ENCODE data around the gene ZBTB4.

The ZBTB4 gene

GRCh38 chr17:7460850-7461660 is 18.4 kb downstream of the ZBTB4 start:
- H3K27me3 ChIP-seq (ENCODE audit: control insufficient read depth, insufficient read depth, low read length), result no peaks in the 10 kb centered on the region
- no CpG with 5 or more reads among the region's 7 CpGs for WGBS (ENCODE audit: insufficient coverage, insufficient read length)
- peaks cover 10% of the 10 kb centered on the region; the same call in 1 of the 2 replicates for H3K36me3 ChIP-seq (ENCODE audit: control insufficient read depth, insufficient read depth, low read length)
- no peak for DNase-seq (ENCODE audit: low read depth, low spot score)
- H3K4me3 ChIP-seq (ENCODE audit: low read length), result no peak overlapping the region
- H3K9me3 ChIP-seq (ENCODE audit: control insufficient read depth, insufficient read depth, low read length), result no peaks in the 10 kb centered on the region
- no peak overlapping the region for H3K27ac ChIP-seq (ENCODE audit: low read length)
- peaks cover 3% of the 10 kb centered on the region for H3K4me1 ChIP-seq (ENCODE audit: control insufficient read depth, insufficient read depth, low read length)

GRCh38 chr17:7459961-7460545 is 19.4 kb downstream of the ZBTB4 start:
- no peak overlapping the region for H3K4me3 ChIP-seq (ENCODE audit: low read length)
- DNase-seq (ENCODE audit: low read depth, low spot score), result no peak
- H3K27ac ChIP-seq (ENCODE audit: low read length), result no peak overlapping the region
- WGBS (ENCODE audit: insufficient coverage, insufficient read length), result 100% methylated on average over 1 of the region's 3 CpGs
- H3K4me1 ChIP-seq (ENCODE audit: control insufficient read depth, insufficient read depth, low read length), result peaks cover 3% of the 10 kb centered on the region
- H3K27me3 ChIP-seq (ENCODE audit: control insufficient read depth, insufficient read depth, low read length), result no peaks in the 10 kb centered on the region
- H3K9me3 ChIP-seq (ENCODE audit: control insufficient read depth, insufficient read depth, low read length), result no peaks in the 10 kb centered on the region
- H3K36me3 ChIP-seq (ENCODE audit: control insufficient read depth, insufficient read depth, low read length), result peaks cover 10% of the 10 kb centered on the region; the same call in 1 of the 2 replicates

GRCh38 chr17:7448461-7448860 is 31.0 kb downstream of the ZBTB4 start:
- DNase-seq (ENCODE audit: low read depth, low spot score), result no peak
- no peak overlapping the region for H3K27ac ChIP-seq (ENCODE audit: low read length)
- H3K9me3 ChIP-seq (ENCODE audit: control insufficient read depth, insufficient read depth, low read length), result no peaks in the 10 kb centered on the region
- H3K27me3 ChIP-seq (ENCODE audit: control insufficient read depth, insufficient read depth, low read length), result no peaks in the 10 kb centered on the region
- no CpG with 5 or more reads among the region's 7 CpGs for WGBS (ENCODE audit: insufficient coverage, insufficient read length)
- peaks cover 5% of the 10 kb centered on the region; the same call in 1 of the 2 replicates for H3K4me1 ChIP-seq (ENCODE audit: control insufficient read depth, insufficient read depth, low read length)
- no peak overlapping the region for H3K4me3 ChIP-seq (ENCODE audit: low read length)
- H3K36me3 ChIP-seq (ENCODE audit: control insufficient read depth, insufficient read depth, low read length), result no peaks in the 10 kb centered on the region

- H3K9me3 ChIP-seq (ENCODE audit: control insufficient read depth, insufficient read depth, low read length), result no peaks in the 10 kb centered on the region
- H3K27ac ChIP-seq (ENCODE audit: low read length), result no peak overlapping the region
- H3K4me3 ChIP-seq (ENCODE audit: low read length), result peak overlapping the region; percentile 72; the same call in 1 of the 2 replicates
- WGBS (ENCODE audit: insufficient coverage, insufficient read length), result no CpG with 5 or more reads among the region's 16 CpGs
- no peak for DNase-seq (ENCODE audit: low read depth, low spot score)
- peaks cover 5% of the 10 kb centered on the region; the same call in 1 of the 2 replicates for H3K4me1 ChIP-seq (ENCODE audit: control insufficient read depth, insufficient read depth, low read length)
- H3K36me3 ChIP-seq (ENCODE audit: control insufficient read depth, insufficient read depth, low read length), result no peaks in the 10 kb centered on the region
- no peaks in the 10 kb centered on the region for H3K27me3 ChIP-seq (ENCODE audit: control insufficient read depth, insufficient read depth, low read length)
These were observed 33.8 kb downstream of the ZBTB4 start for GRCh38 chr17:7445619-7445968.

- no CpG with 5 or more reads among the region's 51 CpGs for WGBS (ENCODE audit: insufficient coverage, insufficient read length)
- no peaks in the 10 kb centered on the region for H3K36me3 ChIP-seq (ENCODE audit: control insufficient read depth, insufficient read depth, low read length)
- no peaks in the 10 kb centered on the region for H3K27me3 ChIP-seq (ENCODE audit: control insufficient read depth, insufficient read depth, low read length)
- peaks cover 5% of the 10 kb centered on the region; the same call in 1 of the 2 replicates for H3K4me1 ChIP-seq (ENCODE audit: control insufficient read depth, insufficient read depth, low read length)
- H3K27ac ChIP-seq (ENCODE audit: low read length), result no peak within 1 kb of the TSS
- H3K4me3 ChIP-seq (ENCODE audit: low read length), result peak within 1 kb of the TSS; percentile 72
- H3K9me3 ChIP-seq (ENCODE audit: control insufficient read depth, insufficient read depth, low read length), result no peaks in the 10 kb centered on the region
- no peak for DNase-seq (ENCODE audit: low read depth, low spot score)
These were observed 34.5 kb downstream of the ZBTB4 start, which contains the start of gene CHRNB1 for GRCh38 chr17:7444682-7445618. Gene CHRNB1, plus strand, starts transcription at chr17:7445061. Its CDS starts 67 bp downstream, at chr17:7445128.

- WGBS (ENCODE audit: insufficient coverage, insufficient read length), result no CpG with 5 or more reads among the region's 7 CpGs
- no peaks in the 10 kb centered on the region for H3K36me3 ChIP-seq (ENCODE audit: control insufficient read depth, insufficient read depth, low read length)
- H3K27ac ChIP-seq (ENCODE audit: low read length), result no peak overlapping the region
- H3K9me3 ChIP-seq (ENCODE audit: control insufficient read depth, insufficient read depth, low read length), result no peaks in the 10 kb centered on the region
- no peak for DNase-seq (ENCODE audit: low read depth, low spot score)
- H3K4me1 ChIP-seq (ENCODE audit: control insufficient read depth, insufficient read depth, low read length), result peaks cover 5% of the 10 kb centered on the region; the same call in 1 of the 2 replicates
- no peaks in the 10 kb centered on the region for H3K27me3 ChIP-seq (ENCODE audit: control insufficient read depth, insufficient read depth, low read length)
- H3K4me3 ChIP-seq (ENCODE audit: low read length), result no peak overlapping the region
These were observed 35.6 kb downstream of the ZBTB4 start for GRCh38 chr17:7443499-7444485.

- Histone ChIP-seq H3K4me3 (ENCODE audit: low read length) (no peak overlapping the region), H3K4me1 (ENCODE audit: control insufficient read depth, insufficient read depth, low read length) (peaks cover 5% of the 10 kb centered on the region; the same call in 1 of the 2 replicates), H3K27me3 (ENCODE audit: control insufficient read depth, insufficient read depth, low read length) (no peaks in the 10 kb centered on the region; the same call in 1 of the 2 replicates), H3K27ac (ENCODE audit: low read length) (no peak overlapping the region), H3K9me3 (ENCODE audit: control insufficient read depth, insufficient read depth, low read length) (no peaks in the 10 kb centered on the region), H3K36me3 (ENCODE audit: control insufficient read depth, insufficient read depth, low read length) (no peaks in the 10 kb centered on the region)
- no peak for DNase-seq (ENCODE audit: low read depth, low spot score)
- WGBS (ENCODE audit: insufficient coverage, insufficient read length), result no CpG with 5 or more reads among the region's 2 CpGs
These were observed 37.3 kb downstream of the ZBTB4 start for GRCh38 chr17:7442142-7442541.

GRCh38 chr17:7441266-7441665 is 38.2 kb downstream of the ZBTB4 start:
- H3K27ac ChIP-seq (ENCODE audit: low read length), result no peak overlapping the region
- WGBS (ENCODE audit: insufficient coverage, insufficient read length), result no CpG with 5 or more reads among the region's 7 CpGs
- H3K9me3 ChIP-seq (ENCODE audit: control insufficient read depth, insufficient read depth, low read length), result no peaks in the 10 kb centered on the region
- DNase-seq (ENCODE audit: low read depth, low spot score), result no peak
- H3K27me3 ChIP-seq (ENCODE audit: control insufficient read depth, insufficient read depth, low read length), result no peaks in the 10 kb centered on the region; the same call in 1 of the 2 replicates
- H3K4me3 ChIP-seq (ENCODE audit: low read length), result no peak overlapping the region
- H3K4me1 ChIP-seq (ENCODE audit: control insufficient read depth, insufficient read depth, low read length), result 0 out of 2 replicates have a peak, but pooled peaks cover 3% of the 10 kb centered on the region
- H3K36me3 ChIP-seq (ENCODE audit: control insufficient read depth, insufficient read depth, low read length), result no peaks in the 10 kb centered on the region

GRCh38 chr17:7440834-7441195 is 38.6 kb downstream of the ZBTB4 start:
- Histone ChIP-seq H3K4me1 (ENCODE audit: control insufficient read depth, insufficient read depth, low read length) (0 out of 2 replicates have a peak, but pooled peaks cover 3% of the 10 kb centered on the region), H3K27ac (ENCODE audit: low read length) (no peak overlapping the region), H3K36me3 (ENCODE audit: control insufficient read depth, insufficient read depth, low read length) (no peaks in the 10 kb centered on the region), H3K9me3 (ENCODE audit: control insufficient read depth, insufficient read depth, low read length) (no peaks in the 10 kb centered on the region), H3K27me3 (ENCODE audit: control insufficient read depth, insufficient read depth, low read length) (no peaks in the 10 kb centered on the region; the same call in 1 of the 2 replicates), H3K4me3 (ENCODE audit: low read length) (peak overlapping the region; percentile 57; the same call in 1 of the 2 replicates)
- no CpG with 5 or more reads among the region's 12 CpGs for WGBS (ENCODE audit: insufficient coverage, insufficient read length)
- DNase-seq (ENCODE audit: low read depth, low spot score), result no peak
